CD4-positive, alpha-beta memory T cell (primary cell): ENCODE data around the gene GMDS. TPM values are rescaled to one million over a fixed set of nuclear protein-coding genes. Genes with fewer than 3 reads are reported as not detected.

Experiments
- CTCF ChIA-PET: fragments of 350-600 bp; sonication (Branson Sonifier 250); formaldehyde crosslinking; loops from one replicate; lab custom pipeline; 2021; ENCODE audit warnings: inconsistent platforms; ENCODE audit not compliant: partially characterized antibody; lab: Charles Lee
- POLR2A ChIA-PET: fragments of 350-600 bp; sonication (Branson Sonifier 250); formaldehyde crosslinking; loops from one replicate; lab custom pipeline; 2021; ENCODE audit not compliant: partially characterized antibody; lab: Charles Lee
- DNase-seq, 5 donors: peaks; one replicate each; pipeline versions ENCODE4 v3.0.0 to v3.0.0-alpha.2; 2020 to 2022; ENCODE audit warnings: mixed read lengths in 1 of 5
- H3K27ac ChIP-seq: one replicate; pipeline ENCODE4 v1.7.0; 2013; ENCODE audit warnings: low read depth, low read length
- H3K27me3 ChIP-seq: 2 replicates; pipeline ENCODE4 v1.7.0; 2013; ENCODE audit warnings: mild to moderate bottlenecking, low read length, moderate library complexity; ENCODE audit not compliant: insufficient read depth
- H3K36me3 ChIP-seq: 2 replicates; pipeline ENCODE4 v1.7.0; 2013; ENCODE audit warnings: mild to moderate bottlenecking, low read length, moderate library complexity; ENCODE audit not compliant: insufficient read depth
- H3K4me1 ChIP-seq: 2 replicates; pipeline ENCODE4 v1.7.0; 2013; ENCODE audit warnings: mild to moderate bottlenecking, low read length, moderate library complexity; ENCODE audit not compliant: insufficient read depth
- H3K4me3 ChIP-seq, 2 donors: one replicate each; pipeline ENCODE4 v1.7.0; 2013; ENCODE audit warnings: low read length in 2 of 2, mild to moderate bottlenecking in 1 of 2
- H3K9me3 ChIP-seq, 2 donors: one replicate each; pipeline ENCODE4 v1.7.0; 2013; ENCODE audit warnings: low read length in 2 of 2, control low read depth in 1 of 2; ENCODE audit not compliant: control insufficient read depth in 1 of 2
- H3K27ac Mint-ChIP-seq, 7 donors: one replicate each; pipeline ENCODE4 v1.8.0; 2020 to 2021; ENCODE audit warnings: mixed read lengths in 7 of 7, mild to moderate bottlenecking in 6 of 7, inconsistent platforms in 3 of 7, moderate library complexity in 3 of 7
- H3K27me3 Mint-ChIP-seq, 2 donors: one replicate each; pipeline ENCODE4 v1.8.0; 2020 to 2021; ENCODE audit warnings: mixed read lengths in 2 of 2
- H3K36me3 Mint-ChIP-seq, 2 donors: one replicate each; pipeline ENCODE4 v1.8.0; 2020 to 2021; ENCODE audit warnings: mixed read lengths in 2 of 2, inconsistent platforms in 1 of 2, mild to moderate bottlenecking in 1 of 2
- H3K4me1 Mint-ChIP-seq, 4 donors: one replicate each; pipeline ENCODE4 v1.8.0; 2020 to 2021; ENCODE audit warnings: mixed read lengths in 4 of 4, mild to moderate bottlenecking in 1 of 4
- H3K4me3 Mint-ChIP-seq, 8 donors: one replicate each; pipeline ENCODE4 v1.8.0; 2020 to 2021; ENCODE audit warnings: mixed read lengths in 8 of 8, mild to moderate bottlenecking in 7 of 8, moderate library complexity in 6 of 8, inconsistent platforms in 3 of 8
- H3K9me3 Mint-ChIP-seq, 8 donors: one replicate each; pipeline ENCODE4 v1.8.0; 2020 to 2021; ENCODE audit warnings: mixed read lengths in 8 of 8, mild to moderate bottlenecking in 5 of 8, inconsistent platforms in 3 of 8, moderate library complexity in 1 of 8
- intact Hi-C: fragments of 100-400 bp; cut with micrococcal nuclease; formaldehyde crosslinking; loops from one replicate; pipeline ENCODE4 v1.15.1; 2023
- polyA plus RNA-seq, 2 donors: library from polyadenylated mRNA; unstranded; fragments of 300-500 nt; fragmentation: Illumina TruSeq; gene quantifications; one replicate each; pipeline ENCODE4 v1.2.3, GENCODE V29; 2021
- total RNA-seq, 2 experiments: library from RNA; stranded (reverse); gene quantifications; one replicate each; pipeline ENCODE4 v1.2.3, GENCODE V29; 2021

GMDS gene
- total and polyA plus RNA-seq, 4 experiments from 2014 or later = 12.1 to 24.0 (median 15.2) TPM

GRCh38 chr6:1765160-1765903, 480.1 kb downstream of the GMDS start:
- Histone ChIP-seq H3K4me3 (no peak overlapping the region), H3K4me1 (peaks cover 10% of the 10 kb centered on the region), H3K27ac (no peak overlapping the region), H3K36me3 (no peaks in the 10 kb centered on the region), H3K9me3 (no peaks in the 10 kb centered on the region), H3K27me3 (no peaks in the 10 kb centered on the region)
- Mint-ChIP-seq H3K27ac (no peak overlapping the region), H3K36me3 (peaks cover 0 to 4% of the 10 kb centered on the region in 2 donors), H3K4me3 (no peak overlapping the region), H3K27me3 (no peaks in the 10 kb centered on the region), H3K4me1 (peaks cover 7 to 12% (median 9%) of the 10 kb centered on the region in 4 donors), H3K9me3 (no peaks in the 10 kb centered on the region)
- intact Hi-C loops = no loop called here
- ChIA-PET CTCF (no interaction called here), POLR2A (no interaction called here)
- DNase-seq = no peak

- Histone ChIP-seq H3K9me3 (no peaks in the 10 kb centered on the region), H3K4me3 (no peak overlapping the region), H3K27ac (no peak overlapping the region), H3K27me3 (no peaks in the 10 kb centered on the region), H3K4me1 (peaks cover 4% of the 10 kb centered on the region), H3K36me3 (no peaks in the 10 kb centered on the region)
- Mint-ChIP-seq H3K4me3 (no peak overlapping the region), H3K4me1 (peaks cover 3 to 7% (median 4%) of the 10 kb centered on the region in 4 donors), H3K27ac (no peak overlapping the region), H3K9me3 (no peaks in the 10 kb centered on the region), H3K27me3 (no peaks in the 10 kb centered on the region), H3K36me3 (peaks cover 0 to 7% of the 10 kb centered on the region in 2 donors)
- ChIA-PET POLR2A (no interaction called here), CTCF (no interaction called here)
- no peak for DNase-seq
- intact Hi-C loops = no loop called here
These were observed 480.9 kb downstream of the GMDS start for GRCh38 chr6:1764397-1764987.

DNA sequence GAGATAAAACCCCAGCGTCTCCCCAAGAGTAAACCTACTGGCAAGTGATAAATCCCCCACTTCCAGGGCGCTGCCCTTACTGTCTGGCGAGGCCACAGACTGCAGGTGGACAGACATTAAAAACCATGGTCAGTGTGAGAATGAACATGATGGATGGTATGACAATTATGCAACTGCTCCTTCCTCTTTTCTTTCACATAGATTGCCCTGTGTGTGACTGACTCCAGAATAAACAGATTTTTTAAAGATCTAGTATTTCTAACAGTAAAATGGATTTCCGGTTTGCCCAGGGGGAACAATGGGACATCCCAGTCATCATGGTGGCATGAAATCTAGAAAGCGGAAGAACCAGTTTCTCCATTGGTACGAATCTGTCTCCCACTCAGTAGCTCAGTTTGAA, 482.0 kb downstream of the GMDS start:
- DNase-seq = no peak
- H3K27me3 Mint-ChIP-seq = no peaks in the 10 kb centered on the region
- no peaks in the 10 kb centered on the region for H3K9me3 Mint-ChIP-seq
- Histone ChIP-seq H3K27ac (no peak overlapping the region), H3K27me3 (no peaks in the 10 kb centered on the region), H3K4me3 (no peak overlapping the region), H3K9me3 (no peaks in the 10 kb centered on the region), H3K36me3 (no peaks in the 10 kb centered on the region), H3K4me1 (peaks cover 4% of the 10 kb centered on the region)
- H3K4me1 Mint-ChIP-seq = peaks cover 3 to 7% (median 4%) of the 10 kb centered on the region in 4 donors
- H3K36me3 Mint-ChIP-seq = peaks cover 0 to 7% of the 10 kb centered on the region in 2 donors
- CTCF ChIA-PET = no interaction called here
- no peak overlapping the region for H3K27ac Mint-ChIP-seq
- POLR2A ChIA-PET = no interaction called here
- intact Hi-C loops = no loop called here
- no peak overlapping the region for H3K4me3 Mint-ChIP-seq

DNA sequence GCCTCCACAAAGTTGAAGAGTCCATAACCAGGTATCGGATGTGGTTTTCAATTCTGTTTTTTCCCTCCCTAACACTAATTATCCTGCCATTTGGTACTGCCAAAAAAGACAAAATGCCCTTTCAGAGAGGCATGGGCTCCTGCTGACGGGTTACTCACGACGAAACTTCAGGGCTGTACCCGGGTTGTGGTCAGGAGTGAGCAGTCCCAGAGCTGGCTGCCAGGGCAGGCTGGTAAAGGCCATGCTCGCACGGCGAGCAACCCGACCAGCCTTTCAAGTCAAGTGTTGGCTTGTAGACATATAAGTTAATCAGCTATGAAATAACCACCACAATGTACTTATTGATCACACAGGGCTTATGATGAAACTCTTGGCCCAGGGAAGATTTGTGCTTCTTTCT, 483.2 kb downstream of the GMDS start:
- POLR2A ChIA-PET = no interaction called here
- CTCF ChIA-PET = no interaction called here
- Mint-ChIP-seq H3K27me3 (no peaks in the 10 kb centered on the region), H3K4me1 (no peaks in the 10 kb centered on the region), H3K36me3 (peaks cover 0 to 10% of the 10 kb centered on the region in 2 donors), H3K27ac (no peak overlapping the region), H3K9me3 (no peaks in the 10 kb centered on the region), H3K4me3 (no peak overlapping the region)
- no peaks in the 10 kb centered on the region for H3K27me3 ChIP-seq
- no peak for DNase-seq
- no peak overlapping the region for H3K27ac ChIP-seq
- H3K4me1 ChIP-seq = no peaks in the 10 kb centered on the region
- no peaks in the 10 kb centered on the region for H3K36me3 ChIP-seq
- no peak overlapping the region for H3K4me3 ChIP-seq
- H3K9me3 ChIP-seq = no peaks in the 10 kb centered on the region
- intact Hi-C loops = no loop called here

DNA sequence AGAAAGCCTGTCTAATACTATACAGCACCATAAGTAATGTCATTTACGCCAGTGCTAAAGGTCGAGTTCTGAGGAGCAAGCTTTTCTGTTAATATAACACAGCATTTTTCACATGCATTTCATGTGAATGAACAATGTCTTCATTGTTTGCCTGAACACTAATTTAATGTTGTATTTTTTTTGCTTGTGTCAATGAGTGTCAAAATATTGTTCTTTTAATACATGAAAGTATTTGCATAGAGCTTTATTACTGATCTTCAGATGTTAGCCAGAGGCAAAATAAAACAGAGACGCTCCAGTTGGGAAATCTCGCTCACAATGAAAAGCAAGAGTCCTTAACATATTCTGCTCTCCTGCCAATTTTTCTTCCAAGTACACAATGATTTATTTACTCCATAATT, 483.9 kb downstream of the GMDS start:
- ChIA-PET POLR2A (no interaction called here), CTCF (no interaction called here)
- Mint-ChIP-seq H3K27ac (no peak overlapping the region), H3K9me3 (peaks cover 0 to 2% (median 0%) of the 10 kb centered on the region in 8 donors), H3K4me1 (no peaks in the 10 kb centered on the region), H3K4me3 (no peak overlapping the region), H3K27me3 (no peaks in the 10 kb centered on the region), H3K36me3 (peaks cover 0 to 12% of the 10 kb centered on the region in 2 donors)
- H3K9me3 ChIP-seq = no peaks in the 10 kb centered on the region
- intact Hi-C loops = no loop called here
- no peak for DNase-seq
- H3K27me3 ChIP-seq = no peaks in the 10 kb centered on the region
- no peaks in the 10 kb centered on the region for H3K36me3 ChIP-seq
- no peaks in the 10 kb centered on the region for H3K4me1 ChIP-seq
- H3K4me3 ChIP-seq = no peak overlapping the region
- H3K27ac ChIP-seq = no peak overlapping the region

- CTCF ChIA-PET = no interaction called here
- Mint-ChIP-seq H3K36me3 (peaks cover under 1 to 9% of the 10 kb centered on the region in 2 donors), H3K27me3 (no peaks in the 10 kb centered on the region), H3K4me1 (no peaks in the 10 kb centered on the region), H3K9me3 (peaks cover 0 to 2% (median 0%) of the 10 kb centered on the region in 8 donors), H3K4me3 (no peak overlapping the region), H3K27ac (no peak overlapping the region)
- no peak overlapping the region for H3K4me3 ChIP-seq
- H3K9me3 ChIP-seq = no peaks in the 10 kb centered on the region
- no peak overlapping the region for H3K27ac ChIP-seq
- DNase-seq = no peak
- no peaks in the 10 kb centered on the region for H3K27me3 ChIP-seq
- H3K4me1 ChIP-seq = no peaks in the 10 kb centered on the region
- intact Hi-C loops = no loop called here
- no peaks in the 10 kb centered on the region for H3K36me3 ChIP-seq
- POLR2A ChIA-PET = no interaction called here
These were observed 484.5 kb downstream of the GMDS start for GRCh38 chr6:1760876-1761275.

DNA sequence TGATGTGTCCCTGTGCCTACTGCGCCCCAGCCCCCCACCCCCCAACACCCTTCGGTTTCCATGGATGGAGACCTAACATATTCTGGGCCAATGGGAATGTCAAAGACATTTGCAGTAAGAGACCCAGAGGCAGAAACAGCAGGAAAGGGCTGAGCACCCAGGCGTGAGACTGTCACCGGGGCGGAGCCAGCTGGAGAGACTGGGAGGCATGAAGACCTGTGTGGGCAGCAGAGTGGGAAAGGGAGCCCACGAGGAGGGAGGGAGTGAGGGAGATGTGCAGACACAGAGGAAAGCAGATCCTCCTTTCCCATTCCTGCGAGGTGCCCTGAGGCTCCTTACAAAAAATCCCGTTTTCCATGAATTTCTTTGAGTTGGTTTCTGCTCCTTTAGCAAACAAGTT, 485.5 kb downstream of the GMDS start:
- DNase-seq = no peak
- Histone ChIP-seq H3K4me1 (no peaks in the 10 kb centered on the region), H3K9me3 (no peaks in the 10 kb centered on the region), H3K27me3 (no peaks in the 10 kb centered on the region), H3K27ac (no peak overlapping the region), H3K4me3 (no peak overlapping the region), H3K36me3 (no peaks in the 10 kb centered on the region)
- ChIA-PET CTCF (no interaction called here), POLR2A (no interaction called here)
- H3K9me3 Mint-ChIP-seq = peaks cover 0 to 4% (median under 1%) of the 10 kb centered on the region in 8 donors
- no peak overlapping the region for H3K4me3 Mint-ChIP-seq
- intact Hi-C loops = no loop called here
- no peaks in the 10 kb centered on the region for H3K4me1 Mint-ChIP-seq
- H3K27ac Mint-ChIP-seq = no peak overlapping the region
- H3K36me3 Mint-ChIP-seq = peaks cover 8 to 10% of the 10 kb centered on the region in 2 donors
- H3K27me3 Mint-ChIP-seq = no peaks in the 10 kb centered on the region
